GM23338 (cell line): ENCODE measurements around the gene AP1S1. TPM values are rescaled to one million over a fixed set of nuclear protein-coding genes. Genes with fewer than 3 reads are reported as not detected.

ENCODE experiments used
- ATAC-seq: fragments of 200-7000 bp; cut with Tn5 transposase; 3 replicates; pipeline ENCODE4 v1.9.1; 2020
- DNase-seq: peaks from one replicate; pipeline ENCODE4 v3.0.0-alpha.2; 2015; ENCODE audit warnings: low spot score
- H2AFZ ChIP-seq: fragments of 200-600 bp; sonication (generic); 2 replicates; pipeline ENCODE4 v1.8.0; 2016; ENCODE audit warnings: antibody characterized with exemption, mild to moderate bottlenecking, moderate library complexity
- H3F3A ChIP-seq: fragments of 200-600 bp; sonication (generic); replicated peaks from 2 replicates; pipeline ENCODE4 v1.8.0; 2017; ENCODE audit warnings: antibody characterized with exemption, mixed run types, low read depth
- H3K27ac ChIP-seq: fragments of 200-600 bp; sonication (generic); 2 replicates; pipeline ENCODE4 v1.6.1; 2016; ENCODE audit warnings: low read depth
- H3K27me3 ChIP-seq: fragments of 200-600 bp; sonication (generic); 2 replicates; pipeline ENCODE4 v1.8.0; 2016; ENCODE audit warnings: mild to moderate bottlenecking, mixed run types, moderate library complexity; ENCODE audit not compliant: insufficient read depth
- H3K36me3 ChIP-seq: fragments of 200-600 bp; sonication (generic); 2 replicates; pipeline ENCODE4 v1.8.0; 2016; ENCODE audit warnings: mild to moderate bottlenecking; ENCODE audit not compliant: insufficient read depth
- H3K4me1 ChIP-seq: fragments of 200-600 bp; sonication (generic); 2 replicates; pipeline ENCODE4 v1.8.0; 2016; ENCODE audit warnings: mild to moderate bottlenecking, moderate library complexity; ENCODE audit not compliant: insufficient read depth
- H3K4me2 ChIP-seq: fragments of 200-600 bp; sonication (generic); 2 replicates; pipeline ENCODE4 v1.7.1; 2017; ENCODE audit warnings: mixed run types
- H3K4me3 ChIP-seq: fragments of 200-600 bp; sonication (generic); 2 replicates; pipeline ENCODE4 v1.6.1; 2016; ENCODE audit warnings: mixed run types
- H3K79me2 ChIP-seq: fragments of 200-600 bp; sonication (generic); replicated peaks from 2 replicates; pipeline ENCODE4 v1.8.0; 2017; ENCODE audit warnings: mild to moderate bottlenecking; ENCODE audit not compliant: insufficient read depth
- H3K9me2 ChIP-seq: fragments of 200-600 bp; sonication (generic); 2 replicates; pipeline ENCODE4 v1.8.0; 2017; ENCODE audit not compliant: insufficient read depth
- H4K20me1 ChIP-seq: fragments of 200-600 bp; sonication (generic); replicated peaks from 2 replicates; pipeline ENCODE4 v1.8.0; 2017; ENCODE audit warnings: mild to moderate bottlenecking; ENCODE audit not compliant: insufficient read depth
- H3K27ac Mint-ChIP-seq: 2 replicates; pipeline ENCODE4 v1.8.0; 2020; ENCODE audit warnings: inconsistent platforms, mild to moderate bottlenecking, moderate library complexity, mixed read lengths
- H3K27me3 Mint-ChIP-seq: 3 replicates; pipeline ENCODE4 v1.8.0; 2022; ENCODE audit warnings: low read depth, mild to moderate bottlenecking, moderate library complexity, mixed read lengths, inconsistent platforms; ENCODE audit not compliant: insufficient read depth, poor library complexity
- H3K36me3 Mint-ChIP-seq: 3 replicates; pipeline ENCODE4 v1.8.0; 2021; ENCODE audit warnings: low read depth, mild to moderate bottlenecking, inconsistent platforms, moderate library complexity, mixed read lengths
- H3K4me1 Mint-ChIP-seq: 3 replicates; pipeline ENCODE4 v1.8.0; 2020; ENCODE audit warnings: mild to moderate bottlenecking, inconsistent platforms, mixed read lengths
- H3K4me3 Mint-ChIP-seq: 3 replicates; pipeline ENCODE4 v1.8.0; 2021; ENCODE audit warnings: moderate library complexity, mild to moderate bottlenecking, inconsistent platforms, mixed read lengths
- H3K9me3 Mint-ChIP-seq: 3 replicates; pipeline ENCODE4 v1.8.0; 2020; ENCODE audit warnings: moderate library complexity, mild to moderate bottlenecking, inconsistent platforms, mixed read lengths
- CREB1 ChIP-seq: fragments of 250-450 bp; sonication (Bioruptor Pico); IDR thresholded peaks from 2 replicates; pipeline ENCODE4 v1.5.0; 2020; ENCODE audit warnings: low read depth, mild to moderate bottlenecking, moderate library complexity
- ETS1 ChIP-seq: IDR thresholded peaks from 2 replicates; pipeline ENCODE4 v1.6.1; 2016; ENCODE audit warnings: antibody characterized with exemption
- EZH2 ChIP-seq: fragments of 200-600 bp; sonication (generic); IDR thresholded peaks from one replicate; pipeline ENCODE4 v1.8.0; 2017; ENCODE audit warnings: antibody characterized with exemption, mild to moderate bottlenecking, low read depth; ENCODE audit not compliant: unreplicated experiment
- EZH2phosphoT487 ChIP-seq: fragments of 200-600 bp; sonication (generic); IDR thresholded peaks from one replicate; pipeline ENCODE4 v1.8.1; 2018; ENCODE audit warnings: antibody characterized with exemption; ENCODE audit not compliant: unreplicated experiment
- JUNB ChIP-seq: IDR thresholded peaks from one replicate; pipeline ENCODE4 v1.6.1; 2016; ENCODE audit warnings: antibody characterized with exemption; ENCODE audit not compliant: unreplicated experiment
- NANOG ChIP-seq: IDR thresholded peaks from 2 replicates; pipeline ENCODE4 v1.6.1; 2016; ENCODE audit warnings: antibody characterized with exemption, borderline replicate concordance
- POLR2AphosphoS5 ChIP-seq: IDR thresholded peaks from 2 replicates; pipeline ENCODE4 v1.6.1; 2016; ENCODE audit warnings: antibody characterized with exemption, low read depth
- REST ChIP-seq: IDR thresholded peaks from one replicate; pipeline ENCODE4 v1.6.1; 2018; ENCODE audit warnings: antibody characterized with exemption; ENCODE audit not compliant: unreplicated experiment
- STAT1 ChIP-seq: IDR thresholded peaks from one replicate; pipeline ENCODE4 v1.6.1; 2016; ENCODE audit warnings: antibody characterized with exemption; ENCODE audit not compliant: unreplicated experiment
- ZNF114 ChIP-seq: fragments of 250-450 bp; sonication (Bioruptor Pico); IDR thresholded peaks from 2 replicates; pipeline ENCODE4 v1.5.0; 2020; ENCODE audit warnings: mild to moderate bottlenecking, moderate library complexity
- ZNF331 ChIP-seq: fragments of 250-450 bp; sonication (Bioruptor Pico); IDR thresholded peaks from 2 replicates; pipeline ENCODE4 v1.5.0; 2020; ENCODE audit warnings: low read depth, mild to moderate bottlenecking, moderate library complexity
- polyA plus RNA-seq: library from polyadenylated mRNA; unstranded; fragments of >200 nt; fragmentation: Nextera tagmentation; extraction: Ambion mirVana; gene quantifications from 2 replicates; pipeline ENCODE4 v1.2.1, GENCODE V29; 2016
- total RNA-seq: library from RNA; depleted of rRNA; stranded (reverse); fragments of >200 nt; shearing (Covaris generic); gene quantifications from 2 replicates; pipeline ENCODE4 v1.2.3, GENCODE V29; 2014
- TF ChIP-seq, protein P1 (sequence below), 2 experiments: fragments of 200-600 bp in 1 of 2; sonication (generic) in 1 of 2; conservative IDR thresholded peaks; 2 replicates each; pipeline versions ENCODE4 v1.5.1 to v1.6.1; 2016 to 2017; ENCODE audit warnings: antibody characterized with exemption in 2 of 2, low read depth in 2 of 2, mild to moderate bottlenecking in 2 of 2, moderate library complexity in 1 of 2

AP1S1 gene
- total and polyA plus RNA-seq, 2 experiments from 2014 or later, result 11.5 to 60.6 TPM

DNA sequence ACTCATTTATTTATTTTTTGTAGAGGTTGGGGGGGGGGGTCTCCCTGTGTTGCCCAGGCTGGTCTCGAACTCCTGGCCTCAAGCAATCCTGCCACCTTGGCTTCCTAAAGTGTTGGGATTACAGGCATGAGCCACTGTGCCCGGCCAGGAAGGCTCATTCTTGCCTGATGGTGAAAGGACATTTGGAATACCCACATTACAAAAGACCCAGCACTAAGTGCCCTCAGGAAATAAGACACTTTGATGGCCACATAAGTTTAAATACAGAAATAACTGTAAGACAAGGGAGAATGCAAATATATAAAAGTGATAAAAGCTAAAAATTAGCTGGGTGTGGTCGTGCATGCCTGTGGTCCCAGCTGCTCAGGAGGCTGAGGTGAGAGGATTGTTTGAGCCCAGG lies 35.4 kb upstream of the AP1S1 start:
- Mint-ChIP-seq H3K4me1 (peaks cover 13% of the 10 kb centered on the region), H3K27me3 (peaks cover 16% of the 10 kb centered on the region), H3K27ac (no peak overlapping the region), H3K9me3 (no peaks in the 10 kb centered on the region; the same call in none of the 3 replicates), H3K4me3 (no peak overlapping the region), H3K36me3 (no peaks in the 10 kb centered on the region)
- Histone ChIP-seq H3K36me3 (no peaks in the 10 kb centered on the region), H3F3A (0 out of 2 replicates have a peak, but pooled peaks cover 7% of the 10 kb centered on the region), H3K4me1 (peaks cover 18% of the 10 kb centered on the region; the same call in 1 of the 2 replicates), H3K9me2 (no peaks in the 10 kb centered on the region), H3K79me2 (no peaks in the 10 kb centered on the region), H2AFZ (no peak overlapping the region), H3K4me3 (no peak overlapping the region), H3K27me3 (no peaks in the 10 kb centered on the region), H4K20me1 (no peaks in the 10 kb centered on the region), H3K27ac (no peak overlapping the region), H3K4me2 (no peak overlapping the region)
- TF ChIP-seq REST (no peak), EZH2phosphoT487 (no peak), NANOG (no peak)
- DNase-seq (no peak), ATAC-seq (no peak)

- Mint-ChIP-seq H3K27me3 (peaks cover 20% of the 10 kb centered on the region), H3K27ac (no peak overlapping the region)
These were observed 34.4 kb upstream of the AP1S1 start for GRCh38 chr7:101119876-101120275.

More at GRCh38 chr7:101119876-101120275, 34.4 kb upstream of the AP1S1 start:
- TF ChIP-seq REST (no peak), EZH2phosphoT487 (no peak), EZH2 (no peak), ZNF114 (CRISPR knock-in tag) (no peak), ZNF331 (CRISPR knock-in tag) (no peak), POLR2AphosphoS5 (no peak), CREB1 (CRISPR knock-in tag) (no peak), STAT1 (no peak), NANOG (no peak), JUNB (no peak), ETS1 (no peak)
- TF ChIP-seq, protein P1, sequence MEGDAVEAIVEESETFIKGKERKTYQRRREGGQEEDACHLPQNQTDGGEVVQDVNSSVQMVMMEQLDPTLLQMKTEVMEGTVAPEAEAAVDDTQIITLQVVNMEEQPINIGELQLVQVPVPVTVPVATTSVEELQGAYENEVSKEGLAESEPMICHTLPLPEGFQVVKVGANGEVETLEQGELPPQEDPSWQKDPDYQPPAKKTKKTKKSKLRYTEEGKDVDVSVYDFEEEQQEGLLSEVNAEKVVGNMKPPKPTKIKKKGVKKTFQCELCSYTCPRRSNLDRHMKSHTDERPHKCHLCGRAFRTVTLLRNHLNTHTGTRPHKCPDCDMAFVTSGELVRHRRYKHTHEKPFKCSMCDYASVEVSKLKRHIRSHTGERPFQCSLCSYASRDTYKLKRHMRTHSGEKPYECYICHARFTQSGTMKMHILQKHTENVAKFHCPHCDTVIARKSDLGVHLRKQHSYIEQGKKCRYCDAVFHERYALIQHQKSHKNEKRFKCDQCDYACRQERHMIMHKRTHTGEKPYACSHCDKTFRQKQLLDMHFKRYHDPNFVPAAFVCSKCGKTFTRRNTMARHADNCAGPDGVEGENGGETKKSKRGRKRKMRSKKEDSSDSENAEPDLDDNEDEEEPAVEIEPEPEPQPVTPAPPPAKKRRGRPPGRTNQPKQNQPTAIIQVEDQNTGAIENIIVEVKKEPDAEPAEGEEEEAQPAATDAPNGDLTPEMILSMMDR (conservative IDR thresholded peaks at IDR 0.05; ENCODE audit: low read depth in 2 of 2), result no peak
- Histone ChIP-seq H3K4me3 (no peak overlapping the region), H4K20me1 (no peaks in the 10 kb centered on the region), H3K36me3 (no peaks in the 10 kb centered on the region), H3K27me3 (no peaks in the 10 kb centered on the region), H3K27ac (no peak overlapping the region), H3K4me1 (peaks cover 18% of the 10 kb centered on the region; the same call in 1 of the 2 replicates), H3K4me2 (no peak overlapping the region), H3K79me2 (no peaks in the 10 kb centered on the region), H3F3A (0 out of 2 replicates have a peak, but pooled peaks cover 7% of the 10 kb centered on the region), H3K9me2 (no peaks in the 10 kb centered on the region), H2AFZ (peak overlapping the region; percentile 80)
- ATAC-seq (no peak), DNase-seq (no peak)
- H3K9me3 Mint-ChIP-seq, result peaks cover 2% of the 10 kb centered on the region
- H3K4me1 Mint-ChIP-seq, result peaks cover 13% of the 10 kb centered on the region
- H3K36me3 Mint-ChIP-seq, result 0 out of 3 replicates have a peak, but pooled peaks cover 1% of the 10 kb centered on the region
- H3K4me3 Mint-ChIP-seq, result no peak overlapping the region; the same call in 2 of the 3 replicates
